ENCODE data around the gene SDK2. TPM values are rescaled to one million over a fixed set of nuclear protein-coding genes. Genes with fewer than 3 reads are reported as not detected.

SDK2 gene
- total and polyA plus RNA-seq, 3 experiments from 2014 or later: 0.35 to 0.54 (median 0.44) TPM

DNA sequence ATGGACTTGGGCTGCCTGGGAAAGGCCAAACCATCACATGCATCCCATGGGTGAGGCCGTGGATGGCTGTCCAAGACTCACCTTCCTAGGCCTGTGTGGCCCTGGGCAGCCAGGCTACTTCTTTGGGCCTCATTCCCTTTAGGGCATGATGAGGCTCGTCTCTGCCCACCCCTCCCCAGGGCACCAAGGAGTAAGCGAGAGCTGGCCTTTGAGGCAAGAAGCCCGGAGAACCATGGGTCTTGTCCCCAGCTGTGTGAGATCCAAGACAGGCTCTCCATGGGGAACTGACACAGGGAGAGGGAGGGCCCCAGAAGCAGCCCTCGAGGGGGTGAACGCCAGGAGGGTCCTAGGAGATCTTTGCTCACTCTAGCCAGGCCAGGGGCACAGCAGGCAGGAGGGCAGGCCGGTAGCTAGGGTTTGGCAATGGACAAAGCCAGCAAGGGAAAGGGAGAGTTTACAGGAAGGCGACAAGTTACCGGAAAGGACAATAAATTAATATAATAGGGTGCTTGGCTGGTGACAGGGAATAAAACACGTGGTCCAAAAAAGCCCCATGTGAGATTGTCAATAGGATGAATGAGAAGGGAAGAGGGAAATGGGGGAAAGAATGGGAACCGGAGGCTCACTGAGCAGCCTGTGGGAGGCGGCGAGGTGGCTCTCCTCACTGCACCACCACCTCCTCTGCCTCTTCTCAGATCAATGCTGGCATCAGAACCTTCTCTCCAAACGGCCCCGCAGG, 119.1 kb downstream of the SDK2 start:
- peaks cover 0 to 2% (median 0%) of the 10 kb centered on the region in 3 donors for H3K36me3 Mint-ChIP-seq
- H3K36me3 ChIP-seq (ENCODE audit: insufficient read depth, low read length): no peaks in the 10 kb centered on the region
- ChIA-PET POLR2A (no interaction called here), CTCF (no interaction called here)
- DNase-seq: no peak
- H3K4me3 ChIP-seq (ENCODE audit: low read length): no peak overlapping the region
- no peaks in the 10 kb centered on the region for H3K9me3 Mint-ChIP-seq
- no peak overlapping the region for H3K4me3 Mint-ChIP-seq
- H3K27me3 Mint-ChIP-seq: no peaks in the 10 kb centered on the region
- H3K27ac Mint-ChIP-seq: peak overlapping the region in 1 of 8 donors; percentile 21
- no peaks in the 10 kb centered on the region for H3K9me3 ChIP-seq (ENCODE audit: low read length)
- H3K4me1 Mint-ChIP-seq: no peaks in the 10 kb centered on the region
- H3K27ac ChIP-seq (ENCODE audit: low read depth, low read length): no peak overlapping the region
- H3K4me1 ChIP-seq (ENCODE audit: insufficient read depth, low read length): no peaks in the 10 kb centered on the region
- no peaks in the 10 kb centered on the region for H3K27me3 ChIP-seq (ENCODE audit: insufficient read depth, low read length, poor library complexity, severe bottlenecking)

DNA sequence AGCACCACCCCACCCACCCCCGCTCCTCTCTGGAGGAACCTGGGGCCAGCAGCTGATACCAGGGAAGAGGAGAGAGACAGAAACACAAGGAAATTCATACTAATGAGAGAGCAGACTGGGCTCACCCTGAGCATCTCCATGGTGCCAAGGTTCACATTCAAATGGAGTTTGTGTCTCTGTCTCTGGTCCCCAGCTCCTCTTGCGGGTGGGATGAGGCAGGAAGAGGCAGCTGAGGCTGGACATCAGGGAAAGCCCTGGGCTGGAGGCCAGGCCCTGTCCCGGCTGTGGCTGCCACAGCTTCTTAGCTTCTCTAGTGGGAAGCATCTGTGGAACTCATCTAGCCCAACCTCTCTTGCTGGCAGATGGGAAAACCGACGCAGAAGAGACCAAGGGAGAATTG, 121.5 kb downstream of the SDK2 start:
- Mint-ChIP-seq H3K27me3 (peaks cover 0 to 1% of the 10 kb centered on the region in 2 donors), H3K4me1 (no peaks in the 10 kb centered on the region), H3K27ac (peak overlapping the region in 1 of 8 donors; percentile 65), H3K4me3 (no peak overlapping the region), H3K9me3 (no peaks in the 10 kb centered on the region), H3K36me3 (peaks cover 0 to 2% (median 0%) of the 10 kb centered on the region in 3 donors)
- H3K27ac ChIP-seq (ENCODE audit: low read depth, low read length): no peak overlapping the region
- no peak overlapping the region for H3K4me3 ChIP-seq (ENCODE audit: low read length)
- no peaks in the 10 kb centered on the region for H3K36me3 ChIP-seq (ENCODE audit: insufficient read depth, low read length)
- no peaks in the 10 kb centered on the region for H3K4me1 ChIP-seq (ENCODE audit: insufficient read depth, low read length)
- POLR2A ChIA-PET: no interaction called here
- CTCF ChIA-PET: no interaction called here
- no peak for DNase-seq
- H3K27me3 ChIP-seq (ENCODE audit: insufficient read depth, low read length, poor library complexity, severe bottlenecking): no peaks in the 10 kb centered on the region
- no peaks in the 10 kb centered on the region for H3K9me3 ChIP-seq (ENCODE audit: low read length)

DNA sequence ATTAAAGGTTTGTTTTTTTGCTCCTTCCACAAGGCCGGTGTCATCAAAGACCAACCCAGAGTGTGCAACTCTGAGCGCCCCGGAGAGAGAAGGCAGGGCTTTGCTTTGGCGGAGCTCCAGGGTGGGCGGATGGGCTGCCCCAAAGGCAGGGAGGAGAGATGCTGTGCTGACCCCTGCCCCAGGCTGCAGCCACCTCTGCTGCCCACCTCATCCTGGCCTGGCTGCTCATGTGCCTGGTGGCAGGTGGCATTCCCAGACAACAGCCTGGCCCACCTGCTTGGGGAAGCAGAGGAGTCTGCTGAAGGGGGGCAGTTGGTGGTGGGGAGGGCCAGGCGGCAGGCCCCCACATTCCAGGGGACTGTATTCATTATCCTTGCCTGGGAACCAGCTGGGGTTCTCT, 122.1 kb downstream of the SDK2 start:
- Mint-ChIP-seq H3K36me3 (peaks cover 0 to 2% (median 0%) of the 10 kb centered on the region in 3 donors), H3K4me3 (no peak overlapping the region), H3K4me1 (no peaks in the 10 kb centered on the region), H3K27ac (no peak overlapping the region), H3K27me3 (peaks cover 0 to 1% of the 10 kb centered on the region in 2 donors), H3K9me3 (no peaks in the 10 kb centered on the region)
- H3K9me3 ChIP-seq (ENCODE audit: low read length): no peaks in the 10 kb centered on the region
- ChIA-PET POLR2A (no interaction called here), CTCF (no interaction called here)
- H3K36me3 ChIP-seq (ENCODE audit: insufficient read depth, low read length): no peaks in the 10 kb centered on the region
- H3K27me3 ChIP-seq (ENCODE audit: insufficient read depth, low read length, poor library complexity, severe bottlenecking): no peaks in the 10 kb centered on the region
- no peak overlapping the region for H3K27ac ChIP-seq (ENCODE audit: low read depth, low read length)
- no peak overlapping the region for H3K4me3 ChIP-seq (ENCODE audit: low read length)
- DNase-seq: no peak
- no peaks in the 10 kb centered on the region for H3K4me1 ChIP-seq (ENCODE audit: insufficient read depth, low read length)

DNA sequence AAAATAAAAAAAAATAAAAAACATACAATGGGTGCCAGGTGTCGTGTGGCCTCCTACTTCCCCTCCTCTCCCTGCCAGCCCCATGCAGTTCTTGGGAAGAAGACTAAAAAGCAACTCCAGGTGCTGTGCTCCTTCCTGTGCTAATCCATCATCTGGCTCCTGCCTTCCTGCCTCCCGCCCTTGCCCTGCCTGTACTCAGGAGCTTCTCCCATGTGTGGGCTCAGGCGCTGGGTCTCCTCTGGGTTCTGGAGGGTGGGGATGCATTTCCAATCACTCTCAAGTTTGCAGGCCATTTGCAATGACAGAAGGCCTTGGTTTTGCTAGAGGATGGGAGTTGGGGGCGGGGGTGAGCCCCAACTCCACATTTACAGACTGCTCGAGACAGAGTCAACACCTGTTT, 122.9 kb downstream of the SDK2 start:
- no peak for DNase-seq
- Histone ChIP-seq H3K4me3 (ENCODE audit: low read length) (no peak overlapping the region), H3K27me3 (ENCODE audit: insufficient read depth, low read length, poor library complexity, severe bottlenecking) (no peaks in the 10 kb centered on the region), H3K36me3 (ENCODE audit: insufficient read depth, low read length) (no peaks in the 10 kb centered on the region), H3K4me1 (ENCODE audit: insufficient read depth, low read length) (no peaks in the 10 kb centered on the region), H3K27ac (ENCODE audit: low read depth, low read length) (no peak overlapping the region), H3K9me3 (ENCODE audit: low read length) (no peaks in the 10 kb centered on the region)
- Mint-ChIP-seq H3K4me3 (no peak overlapping the region), H3K9me3 (no peaks in the 10 kb centered on the region), H3K36me3 (peaks cover 0 to 2% (median 0%) of the 10 kb centered on the region in 3 donors), H3K4me1 (no peaks in the 10 kb centered on the region), H3K27ac (peak overlapping the region in 1 of 8 donors; percentile 11), H3K27me3 (peaks cover 0 to 1% of the 10 kb centered on the region in 2 donors)
- ChIA-PET CTCF (interaction anchor here (1.4 kb wide), 1 partner anchor 9 kb away, joined by 4 read pairs; no protein-coding TSS in a partner anchor), POLR2A (no interaction called here)

DNA sequence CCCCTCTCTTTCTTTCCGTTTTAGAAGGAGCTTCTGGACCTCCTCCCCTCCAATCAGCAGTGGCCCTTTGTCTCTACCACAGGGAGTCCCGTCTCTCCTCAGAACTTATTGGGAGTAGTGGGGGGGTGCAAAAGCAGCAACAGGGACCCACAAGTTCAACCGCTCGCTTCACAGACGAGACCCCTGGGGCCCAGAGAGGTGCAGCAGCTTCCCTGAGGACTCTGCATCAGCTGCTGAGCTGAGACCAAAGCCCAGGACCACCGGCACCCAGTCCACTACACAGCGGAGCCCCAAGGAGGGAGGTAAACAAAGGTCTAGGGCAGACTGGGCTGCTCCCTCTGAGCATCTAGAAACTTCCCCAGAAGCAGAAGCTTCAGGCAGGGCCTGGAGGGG, 123.9 kb downstream of the SDK2 start:
- no peaks in the 10 kb centered on the region for H3K9me3 Mint-ChIP-seq
- Histone ChIP-seq H3K9me3 (ENCODE audit: low read length) (no peaks in the 10 kb centered on the region), H3K27me3 (ENCODE audit: insufficient read depth, low read length, poor library complexity, severe bottlenecking) (no peaks in the 10 kb centered on the region), H3K27ac (ENCODE audit: low read depth, low read length) (no peak overlapping the region), H3K36me3 (ENCODE audit: insufficient read depth, low read length) (no peaks in the 10 kb centered on the region), H3K4me1 (ENCODE audit: insufficient read depth, low read length) (no peaks in the 10 kb centered on the region), H3K4me3 (ENCODE audit: low read length) (no peak overlapping the region)
- no peak for DNase-seq
- no peak overlapping the region for H3K4me3 Mint-ChIP-seq
- no peaks in the 10 kb centered on the region for H3K4me1 Mint-ChIP-seq
- H3K27ac Mint-ChIP-seq: no peak overlapping the region
- ChIA-PET CTCF (interaction anchor here (1.4 kb wide), 1 partner anchor 8 kb away, joined by 4 read pairs; no protein-coding TSS in a partner anchor), POLR2A (no interaction called here)
- peaks cover 0 to 2% (median 0%) of the 10 kb centered on the region in 3 donors for H3K36me3 Mint-ChIP-seq
- H3K27me3 Mint-ChIP-seq: peaks cover 0 to 1% of the 10 kb centered on the region in 2 donors

DNA sequence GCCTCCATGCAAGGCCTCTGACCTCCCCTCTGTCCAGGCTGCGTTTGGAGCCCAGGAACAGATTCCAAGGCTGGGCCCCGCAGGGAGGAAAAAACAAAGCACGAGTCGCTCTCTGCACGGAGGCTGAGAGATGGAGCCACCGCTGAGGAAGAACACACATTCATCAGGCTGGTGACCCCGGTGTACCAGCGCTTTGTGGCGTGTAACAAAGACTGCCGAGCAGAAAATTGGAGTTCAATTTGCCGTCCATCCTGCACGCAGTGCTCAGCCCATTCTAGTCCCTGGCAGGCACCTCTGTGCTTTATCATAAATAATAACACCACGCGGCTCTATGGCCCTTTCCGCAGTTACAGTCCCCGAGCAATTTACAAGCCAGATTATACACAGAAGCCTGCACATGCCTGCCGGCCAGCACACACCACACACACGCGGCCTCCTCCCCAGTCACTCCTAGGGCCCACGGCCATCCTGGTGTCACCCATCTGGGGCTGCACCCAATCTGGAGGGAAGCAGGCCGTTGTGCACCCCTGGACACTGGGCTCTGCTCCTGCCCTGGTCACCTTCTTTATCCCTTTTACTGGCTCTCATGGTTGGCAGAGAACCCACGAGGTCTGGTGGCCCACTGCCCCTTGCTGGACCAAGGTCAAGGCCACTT, 124.4 kb downstream of the SDK2 start:
- no peaks in the 10 kb centered on the region for H3K9me3 Mint-ChIP-seq
- peaks cover 0 to 2% (median 0%) of the 10 kb centered on the region in 3 donors for H3K36me3 Mint-ChIP-seq
- Histone ChIP-seq H3K4me1 (ENCODE audit: insufficient read depth, low read length) (no peaks in the 10 kb centered on the region), H3K36me3 (ENCODE audit: insufficient read depth, low read length) (no peaks in the 10 kb centered on the region), H3K27me3 (ENCODE audit: insufficient read depth, low read length, poor library complexity, severe bottlenecking) (no peaks in the 10 kb centered on the region), H3K4me3 (ENCODE audit: low read length) (no peak overlapping the region), H3K27ac (ENCODE audit: low read depth, low read length) (no peak overlapping the region), H3K9me3 (ENCODE audit: low read length) (no peaks in the 10 kb centered on the region)
- CTCF ChIA-PET: interaction anchor here (1.4 kb wide), 1 partner anchor 7 kb away, joined by 4 read pairs; no protein-coding TSS in a partner anchor
- H3K27me3 Mint-ChIP-seq: peaks cover 0 to 1% of the 10 kb centered on the region in 2 donors
- no peaks in the 10 kb centered on the region for H3K4me1 Mint-ChIP-seq
- H3K27ac Mint-ChIP-seq: no peak overlapping the region
- no peak for DNase-seq
- POLR2A ChIA-PET: no interaction called here
- no peak overlapping the region for H3K4me3 Mint-ChIP-seq

DNA sequence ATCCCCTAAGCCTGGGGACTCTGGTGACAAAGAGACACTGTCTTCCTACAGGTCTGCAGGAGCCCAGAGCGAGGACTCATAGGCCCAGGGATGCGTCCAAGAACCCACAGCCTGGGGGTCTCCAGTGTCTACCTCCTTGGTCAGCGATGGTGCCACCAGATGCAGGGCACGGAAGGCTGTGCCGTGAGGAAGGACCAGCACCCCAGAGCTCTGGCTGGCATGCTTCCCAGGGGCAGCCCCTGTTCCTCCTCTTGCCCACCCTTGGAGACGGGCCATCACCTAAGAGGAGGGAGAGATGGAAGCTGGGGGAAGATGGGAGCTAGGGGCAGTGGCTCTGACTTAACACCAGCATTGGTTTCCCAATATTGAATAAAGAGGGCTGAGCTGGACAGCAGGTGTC, 125.2 kb downstream of the SDK2 start:
- H3K4me3 ChIP-seq (ENCODE audit: low read length): no peak overlapping the region
- CTCF ChIA-PET: no interaction called here
- no peak overlapping the region for H3K4me3 Mint-ChIP-seq

DNA sequence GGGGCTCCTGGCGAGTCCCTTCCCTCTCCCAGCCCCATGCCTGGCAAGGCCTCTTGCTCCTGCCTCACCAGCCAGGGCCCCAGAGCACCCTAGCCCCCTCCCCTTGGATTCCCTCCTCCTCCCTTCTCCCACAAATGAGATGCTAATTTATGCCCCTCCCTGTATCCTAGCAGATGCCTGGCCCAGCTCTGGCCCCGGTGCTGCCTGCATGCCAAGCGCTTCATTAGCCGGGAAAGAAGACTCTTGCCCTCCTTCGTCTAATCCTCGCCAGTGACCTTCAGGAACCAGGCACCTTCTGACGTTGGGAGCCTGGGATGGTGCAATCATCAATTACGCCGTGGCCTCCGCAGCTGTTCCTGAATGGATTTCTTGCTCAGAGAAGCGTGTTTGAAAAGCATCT, 127.8 kb downstream of the SDK2 start:
- peaks cover 0 to 7% of the 10 kb centered on the region in 2 donors for H3K27me3 Mint-ChIP-seq
- no peaks in the 10 kb centered on the region for H3K4me1 Mint-ChIP-seq
- Histone ChIP-seq H3K4me1 (ENCODE audit: insufficient read depth, low read length) (no peaks in the 10 kb centered on the region), H3K27me3 (ENCODE audit: insufficient read depth, low read length, poor library complexity, severe bottlenecking) (no peaks in the 10 kb centered on the region), H3K9me3 (ENCODE audit: low read length) (no peaks in the 10 kb centered on the region), H3K4me3 (ENCODE audit: low read length) (no peak overlapping the region), H3K27ac (ENCODE audit: low read depth, low read length) (no peak overlapping the region), H3K36me3 (ENCODE audit: insufficient read depth, low read length) (no peaks in the 10 kb centered on the region)
- no peak for DNase-seq
- H3K4me3 Mint-ChIP-seq: no peak overlapping the region
- H3K27ac Mint-ChIP-seq: peak overlapping the region in 1 of 8 donors; percentile 52
- no peaks in the 10 kb centered on the region for H3K36me3 Mint-ChIP-seq
- ChIA-PET POLR2A (no interaction called here), CTCF (no interaction called here)
- no peaks in the 10 kb centered on the region for H3K9me3 Mint-ChIP-seq

More for the DNA sequence above, 125.2 kb downstream of the SDK2 start:
- no peak overlapping the region for H3K27ac ChIP-seq (ENCODE audit: low read depth, low read length)
- no peaks in the 10 kb centered on the region for H3K27me3 ChIP-seq (ENCODE audit: insufficient read depth, low read length, poor library complexity, severe bottlenecking)
- DNase-seq: no peak
- Mint-ChIP-seq H3K36me3 (peaks cover 0 to 2% (median 0%) of the 10 kb centered on the region in 3 donors), H3K27ac (no peak overlapping the region), H3K9me3 (no peaks in the 10 kb centered on the region), H3K27me3 (peaks cover 0 to 1% of the 10 kb centered on the region in 2 donors), H3K4me1 (no peaks in the 10 kb centered on the region)
- H3K36me3 ChIP-seq (ENCODE audit: insufficient read depth, low read length): no peaks in the 10 kb centered on the region
- H3K9me3 ChIP-seq (ENCODE audit: low read length): no peaks in the 10 kb centered on the region
- POLR2A ChIA-PET: no interaction called here
- no peaks in the 10 kb centered on the region for H3K4me1 ChIP-seq (ENCODE audit: insufficient read depth, low read length)

All from CD8-positive, alpha-beta memory T cell (primary cell).